Endodermal cell (in vitro differentiated cells): ENCODE results near the gene FUZ. TPM values are rescaled to one million over a fixed set of nuclear protein-coding genes. Genes with fewer than 3 reads are reported as not detected.

Experiments
- DNase-seq: peaks from one replicate; pipeline ENCODE4 v3.0.0-alpha.2; 2017
- H3K27ac ChIP-seq: 2 replicates; pipeline ENCODE4 v1.5.1; 2013; ENCODE audit warnings: mild to moderate bottlenecking, low read depth, low read length, moderate library complexity
- H3K27me3 ChIP-seq: 2 replicates; pipeline ENCODE4 v1.6.1; 2013; ENCODE audit warnings: mild to moderate bottlenecking, low read length, moderate library complexity; ENCODE audit not compliant: insufficient read depth, control insufficient read depth, poor library complexity, severe bottlenecking
- H3K36me3 ChIP-seq: 2 replicates; pipeline ENCODE4 v1.7.0; 2013; ENCODE audit warnings: mild to moderate bottlenecking, low read length, moderate library complexity; ENCODE audit not compliant: control insufficient read depth, insufficient read depth
- H3K4me1 ChIP-seq: one replicate; pipeline ENCODE4 v1.7.0; 2013; ENCODE audit warnings: low read length; ENCODE audit not compliant: control insufficient read depth, insufficient read depth
- H3K4me3 ChIP-seq: 2 replicates; pipeline ENCODE4 v1.5.1; 2013; ENCODE audit warnings: mild to moderate bottlenecking, low read length, moderate library complexity
- H3K9ac ChIP-seq: 2 replicates; pipeline ENCODE4 v1.6.1; 2013; ENCODE audit warnings: mild to moderate bottlenecking, low read length, moderate library complexity; ENCODE audit not compliant: poor library complexity, severe bottlenecking; ENCODE audit errors: extremely low read depth
- H3K9me3 ChIP-seq: 2 replicates; pipeline ENCODE4 v1.6.1; 2013; ENCODE audit warnings: mild to moderate bottlenecking, low read length, moderate library complexity; ENCODE audit not compliant: control insufficient read depth
- H3K27ac Mint-ChIP-seq: 2 replicates; pipeline ENCODE4 v1.8.0; 2020; ENCODE audit warnings: mixed read lengths
- H3K27me3 Mint-ChIP-seq: 2 replicates; pipeline ENCODE4 v1.8.0; 2021; ENCODE audit warnings: mild to moderate bottlenecking, mixed read lengths; ENCODE audit not compliant: insufficient read depth
- H3K36me3 Mint-ChIP-seq: 2 replicates; pipeline ENCODE4 v1.8.0; 2020; ENCODE audit warnings: low read depth, mixed read lengths
- H3K4me1 Mint-ChIP-seq: 2 replicates; pipeline ENCODE4 v1.8.0; 2020; ENCODE audit warnings: mixed read lengths
- H3K4me3 Mint-ChIP-seq: 2 replicates; pipeline ENCODE4 v1.8.0; 2020; ENCODE audit warnings: mild to moderate bottlenecking, moderate library complexity, mixed read lengths
- H3K9me3 Mint-ChIP-seq: 2 replicates; pipeline ENCODE4 v1.8.0; 2020; ENCODE audit warnings: mild to moderate bottlenecking, mixed read lengths
- CTCF ChIP-seq: fragments of 200-600 bp; sonication (generic); conservative IDR thresholded peaks from 2 replicates; pipeline ENCODE4 v1.5.0; 2021; ENCODE audit warnings: antibody characterized with exemption, mild to moderate bottlenecking
- WGBS, 2 experiments: methylation state at CpG; one replicate each; pipeline versions ENCODE4 v1.1.5 to v1.1.7; 2013; ENCODE audit warnings: missing lambda C conversion rate in 2 of 2, mixed read lengths in 1 of 2; ENCODE audit not compliant: insufficient coverage in 1 of 2, insufficient read length in 1 of 2; 5-methylcytosine and 5-hydroxymethylcytosine counted together
- total RNA-seq, 2 donors: library from RNA; stranded (reverse); fragmentation: NEBNext Ultra II Directional in 1 of 2; extraction: Animal tissue kit (Norgen Biotek cat#: 25700) in 1 of 2; gene quantifications; 2 replicates in 1 of 2; 3 replicates in 1 of 2; pipeline ENCODE4 v1.2.1, GENCODE V29; 2021

FUZ gene
- total RNA-seq, 2 donors from 2014 or later = 26.1 to 41.2 TPM

- H3K4me3 ChIP-seq = no peak overlapping the region
- Mint-ChIP-seq H3K9me3 (no peaks in the 10 kb centered on the region), H3K27ac (no peak overlapping the region), H3K4me3 (no peak overlapping the region), H3K36me3 (peaks cover 64% of the 10 kb centered on the region), H3K4me1 (no peaks in the 10 kb centered on the region), H3K27me3 (no peaks in the 10 kb centered on the region)
- DNase-seq = no peak
- 95 to 96% methylated on average over 17 to 23 of the region's 26 CpGs for WGBS, 2 experiments
- no peaks in the 10 kb centered on the region for H3K9me3 ChIP-seq
- H3K9ac ChIP-seq = no peak overlapping the region
- no peak for TF ChIP-seq CTCF
- H3K27ac ChIP-seq = no peak overlapping the region
- H3K27me3 ChIP-seq = no peaks in the 10 kb centered on the region
- H3K4me1 ChIP-seq = no peaks in the 10 kb centered on the region
- H3K36me3 ChIP-seq = peaks cover 42% of the 10 kb centered on the region
Measured at GRCh38 chr19:49791776-49792445, 21.2 kb downstream of the FUZ start.

- no peak for TF ChIP-seq CTCF
- no peak overlapping the region for H3K27ac Mint-ChIP-seq
- no peaks in the 10 kb centered on the region for H3K9me3 ChIP-seq
- H3K4me3 ChIP-seq = no peak overlapping the region
- peaks cover 32% of the 10 kb centered on the region for H3K36me3 ChIP-seq
- peaks cover 3% of the 10 kb centered on the region for H3K4me1 Mint-ChIP-seq
- H3K4me1 ChIP-seq = no peaks in the 10 kb centered on the region
- no peaks in the 10 kb centered on the region for H3K27me3 ChIP-seq
- no peak for DNase-seq
- H3K9ac ChIP-seq = no peak overlapping the region
- peaks cover 65% of the 10 kb centered on the region for H3K36me3 Mint-ChIP-seq
- WGBS, 2 experiments = 67 to 92% methylated on average over 1 to 9 of the region's 9 CpGs
- H3K27me3 Mint-ChIP-seq = no peaks in the 10 kb centered on the region
- H3K27ac ChIP-seq = no peak overlapping the region
- no peak overlapping the region for H3K4me3 Mint-ChIP-seq
- H3K9me3 Mint-ChIP-seq = no peaks in the 10 kb centered on the region
Measured at GRCh38 chr19:49790866-49791265, 22.2 kb downstream of the FUZ start.

GRCh38 chr19:49788857-49789256, 24.2 kb downstream of the FUZ start:
- H3K9me3 Mint-ChIP-seq = no peaks in the 10 kb centered on the region
- TF ChIP-seq CTCF = no peak
- WGBS, 2 experiments = 91 to 94% methylated on average over 7 to 10 of the region's 10 CpGs
- H3K36me3 Mint-ChIP-seq = peaks cover 68% of the 10 kb centered on the region
- H3K4me1 ChIP-seq = no peaks in the 10 kb centered on the region
- no peak for DNase-seq
- H3K9me3 ChIP-seq = no peaks in the 10 kb centered on the region
- H3K27me3 ChIP-seq = no peaks in the 10 kb centered on the region
- H3K27me3 Mint-ChIP-seq = no peaks in the 10 kb centered on the region
- H3K4me1 Mint-ChIP-seq = peaks cover 3% of the 10 kb centered on the region
- H3K27ac Mint-ChIP-seq = no peak overlapping the region
- H3K36me3 ChIP-seq = peaks cover 34% of the 10 kb centered on the region
- no peak overlapping the region for H3K9ac ChIP-seq
- H3K4me3 Mint-ChIP-seq = no peak overlapping the region
- no peak overlapping the region for H3K27ac ChIP-seq
- H3K4me3 ChIP-seq = no peak overlapping the region
